Spleen (tissue), 11 donors: ENCODE data around the gene ST6GALNAC3. TPM values are rescaled to one million over a fixed set of nuclear protein-coding genes. Genes with fewer than 3 reads are reported as not detected.

Experiments used
- DNase-seq: peaks from one replicate; pipeline ENCODE4 v3.0.0-alpha.2; 2020
- H3K27ac ChIP-seq, 8 donors: fragments of 200-600 bp; sonication (generic) in 7 of 8; 1 replicate in 4 of 8; 2 replicates in 4 of 8; pipeline versions ENCODE4 v1.5.0 to v1.8.0; 2016 to 2021; ENCODE audit warnings: inconsistent platforms in 4 of 8, mild to moderate bottlenecking in 4 of 8, moderate library complexity in 1 of 8
- H3K27me3 ChIP-seq, 7 donors: fragments of 200-600 bp; sonication (generic) in 6 of 7; replicated peaks in 1 of 7; 1 replicate in 4 of 7; 2 replicates in 3 of 7; pipeline versions ENCODE4 v1.5.0 to v1.8.0; 2016 to 2021; ENCODE audit warnings: inconsistent platforms in 3 of 7, mild to moderate bottlenecking in 1 of 7
- H3K36me3 ChIP-seq, 6 donors: fragments of 200-600 bp; sonication (generic) in 5 of 6; 1 replicate in 4 of 6; 2 replicates in 2 of 6; pipeline versions ENCODE4 v1.5.0 to v1.8.0; 2016 to 2021; ENCODE audit warnings: inconsistent platforms in 2 of 6
- H3K4me1 ChIP-seq, 6 donors: fragments of 200-600 bp; sonication (generic) in 5 of 6; 1 replicate in 3 of 6; 2 replicates in 3 of 6; pipeline versions ENCODE4 v1.5.0 to v1.8.0; 2016 to 2021; ENCODE audit warnings: inconsistent platforms in 3 of 6
- H3K4me3 ChIP-seq, 8 donors: fragments of 200-600 bp; sonication (generic) in 7 of 8; 1 replicate in 4 of 8; 2 replicates in 4 of 8; pipeline versions ENCODE4 v1.5.0 to v1.8.0; 2016 to 2021; ENCODE audit warnings: inconsistent platforms in 4 of 8, mild to moderate bottlenecking in 4 of 8, moderate library complexity in 2 of 8
- H3K9me3 ChIP-seq, 8 donors: fragments of 200-600 bp; sonication (generic) in 7 of 8; 1 replicate in 4 of 8; 2 replicates in 4 of 8; pipeline versions ENCODE4 v1.5.0 to v1.8.0; 2016 to 2021; ENCODE audit warnings: inconsistent platforms in 4 of 8
- CTCF ChIP-seq, 11 experiments: fragments of 200-600 bp in 7 of 11; fragments of 450-650 bp in 4 of 11; sonication (generic) in 4 of 11; IDR thresholded peaks in 8 of 11; conservative IDR thresholded peaks in 3 of 11; 1 replicate in 7 of 11; 2 replicates in 4 of 11; pipeline versions ENCODE4 v1.4.0 to v1.8.0; 2016 to 2021; ENCODE audit warnings: antibody characterized with exemption in 11 of 11, inconsistent platforms in 4 of 11, mild to moderate bottlenecking in 1 of 11
- POLR2A ChIP-seq, 3 donors: fragments of 450-650 bp; IDR thresholded peaks; one replicate each; pipeline ENCODE4 v1.5.1; 2017; ENCODE audit warnings: antibody characterized with exemption in 3 of 3, mild to moderate bottlenecking in 1 of 3
- POLR2AphosphoS5 ChIP-seq, 3 donors: sonication (generic); formaldehyde crosslinking; IDR thresholded peaks; one replicate each; pipeline ENCODE4 v1.5.1; 2017; ENCODE audit warnings: antibody characterized with exemption in 3 of 3
- WGBS, 5 donors: extraction: QIAGEN DNeasy Blood & Tissue Kit in 3 of 5; methylation state at CpG; one replicate each; pipeline versions ENCODE4 v1.1.5 to v1.1.7; 2013 to 2018; 5-methylcytosine and 5-hydroxymethylcytosine counted together
- intact Hi-C: fragments of 100-400 bp; cut with DNase I; formaldehyde crosslinking; loops from one replicate; pipeline ENCODE4 v1.15.0; 2023; ENCODE audit warnings: low total_unique reads
- polyA plus RNA-seq, 3 donors: library from polyadenylated mRNA; stranded (reverse); fragments of 200-250 nt; gene quantifications; one replicate each; pipeline ENCODE4 v1.2.1, GENCODE V29; 2013
- total RNA-seq, 7 donors: library from RNA; depleted of rRNA in 3 of 7; stranded (reverse); fragments of >200 nt in 3 of 7; fragmentation: NEBNext Ultra II Directional in 4 of 7; extraction: Animal tissue kit (Norgen Biotek cat#: 25700) in 4 of 7; gene quantifications; one replicate each; pipeline versions ENCODE4 v1.1.0 to v1.2.1, GENCODE V29; 2016 to 2021
- donor health status: healthy with polysubstance abuse.
- donor health status: DM: no; HTN: no; CAD: no; lungs with moderate emphysema.
- donor health status: DM: no; HTN: no; CAD: no.
- donor health status: Bipolar disorder and iron deficiency.
- donor health status: healthy.
- donor health status: DM: no; HTN: no; CAD: no.
- donor health status: DM: yes; HTN: yes; CAD: no.

The ST6GALNAC3 gene
- total and polyA plus RNA-seq, 10 donors = 0.93 to 24.7 (median 10.1) TPM

GRCh38 chr1:76627901-76628300, 553.4 kb downstream of the ST6GALNAC3 start:
- no peak for TF ChIP-seq CTCF (IDR thresholded peaks at IDR 0.05 in 8 of 11, conservative IDR thresholded peaks at IDR 0.05 in 3 of 11)
- no peak for TF ChIP-seq POLR2AphosphoS5 (IDR thresholded peaks at IDR 0.05)
- no peak for TF ChIP-seq POLR2A (IDR thresholded peaks at IDR 0.05)
- no peaks in the 10 kb centered on the region for H3K4me1 ChIP-seq
- H3K4me3 ChIP-seq = no peak overlapping the region
- no peaks in the 10 kb centered on the region for H3K27me3 ChIP-seq
- peaks cover 0 to 10% (median 0%) of the 10 kb centered on the region in 6 donors for H3K36me3 ChIP-seq
- H3K27ac ChIP-seq = no peak overlapping the region
- no peak for DNase-seq
- intact Hi-C loops = no loop called here
- no peaks in the 10 kb centered on the region for H3K9me3 ChIP-seq

- Histone ChIP-seq H3K36me3 (peaks cover 0 to 10% (median 0%) of the 10 kb centered on the region in 6 donors), H3K4me3 (no peak overlapping the region), H3K4me1 (no peaks in the 10 kb centered on the region), H3K9me3 (no peaks in the 10 kb centered on the region), H3K27me3 (no peaks in the 10 kb centered on the region), H3K27ac (no peak overlapping the region)
- 88 to 97% (median 88%) methylated on average over 3 of the region's 3 CpGs for WGBS, 5 donors
- intact Hi-C loops = no loop called here
- DNase-seq = no peak
- TF ChIP-seq POLR2A (IDR thresholded peaks at IDR 0.05) (no peak), CTCF (IDR thresholded peaks at IDR 0.05 in 8 of 11, conservative IDR thresholded peaks at IDR 0.05 in 3 of 11) (no peak), POLR2AphosphoS5 (IDR thresholded peaks at IDR 0.05) (no peak)
Observed at GRCh38 chr1:76632136-76632535, 557.6 kb downstream of the ST6GALNAC3 start.

- no peak overlapping the region for H3K4me3 ChIP-seq
- H3K9me3 ChIP-seq = no peaks in the 10 kb centered on the region
- WGBS, 5 donors = 89 to 97% (median 95%) methylated on average over 2 of the region's 2 CpGs
- H3K27ac ChIP-seq = no peak overlapping the region
- no peaks in the 10 kb centered on the region for H3K36me3 ChIP-seq
- DNase-seq = no peak
- H3K27me3 ChIP-seq = no peaks in the 10 kb centered on the region
- no peaks in the 10 kb centered on the region for H3K4me1 ChIP-seq
- TF ChIP-seq CTCF (IDR thresholded peaks at IDR 0.05 in 8 of 11, conservative IDR thresholded peaks at IDR 0.05 in 3 of 11) (no peak), POLR2AphosphoS5 (IDR thresholded peaks at IDR 0.05) (no peak), POLR2A (IDR thresholded peaks at IDR 0.05) (no peak)
- intact Hi-C loops = no loop called here
Observed at GRCh38 chr1:76635784-76636183, 561.2 kb downstream of the ST6GALNAC3 start.

GRCh38 chr1:76639181-76639580, 564.6 kb downstream of the ST6GALNAC3 start:
- no peak for TF ChIP-seq POLR2AphosphoS5 (IDR thresholded peaks at IDR 0.05)
- TF ChIP-seq CTCF (IDR thresholded peaks at IDR 0.05 in 8 of 11, conservative IDR thresholded peaks at IDR 0.05 in 3 of 11) = no peak
- TF ChIP-seq POLR2A (IDR thresholded peaks at IDR 0.05) = no peak
- WGBS, 5 donors = 91 to 97% (median 94%) methylated on average over 2 of the region's 2 CpGs

More at GRCh38 chr1:76639181-76639580, 564.6 kb downstream of the ST6GALNAC3 start:
- no peak overlapping the region for H3K27ac ChIP-seq
- no peaks in the 10 kb centered on the region for H3K9me3 ChIP-seq
- DNase-seq = no peak
- H3K4me1 ChIP-seq = no peaks in the 10 kb centered on the region
- H3K4me3 ChIP-seq = no peak overlapping the region
- H3K27me3 ChIP-seq = no peaks in the 10 kb centered on the region
- intact Hi-C loops = no loop called here
- H3K36me3 ChIP-seq = no peaks in the 10 kb centered on the region
